Measurements from ENCODE around the gene ABHD4. TPM values are rescaled to one million over a fixed set of nuclear protein-coding genes. Genes with fewer than 3 reads are reported as not detected.

The ABHD4 gene
- total and polyA plus RNA-seq, 2 of the 4 experiments (the other 2 are of a cell fraction): 5.0 to 22.0 TPM

DNA sequence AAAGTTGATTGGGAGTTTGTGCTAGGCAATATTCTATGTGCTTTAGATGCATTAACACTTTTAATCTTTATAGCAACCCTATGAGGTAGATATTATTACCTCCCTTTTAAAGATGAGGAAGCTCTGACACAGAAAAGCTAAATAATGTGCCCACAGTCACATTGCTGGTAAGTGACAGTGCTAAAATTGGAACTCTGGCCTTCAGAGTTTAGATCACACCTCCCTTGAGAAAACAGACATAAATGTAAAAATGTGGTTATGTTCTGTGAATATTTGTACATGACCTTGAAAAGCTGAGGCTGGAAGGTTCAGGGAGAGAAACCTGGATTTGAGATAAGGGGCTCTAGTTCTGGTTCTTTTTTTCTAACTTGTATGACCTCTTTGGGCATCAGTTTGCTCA is 1.9 kb downstream of the ABHD4 start:
- ChIA-PET CTCF (interaction anchor here (0.5 to 1.1 kb wide), 2 partner anchors 53 to 1484 kb away, joined by 3 read pairs; no protein-coding TSS in a partner anchor), POLR2A (ENCODE audit: unreplicated experiment) (interaction anchor here (0.6 kb wide), 1 partner anchor 42 kb away, joined by 4 read pairs; no protein-coding TSS in a partner anchor)
- in situ Hi-C loops (cut with MboI; ENCODE audit: low sequenced_read_pairs) (no loop called here), intact Hi-C loops (cut with micrococcal nuclease) (no loop called here), dilution Hi-C loops (cut with HindIII; ENCODE audit: low sequenced_read_pairs, unreplicated experiment) (no loop called here)
- Histone ChIP-seq H3K4me3 (ENCODE audit: insufficient read depth, low read depth, low read length) (no peak overlapping the region), H3K36me3 (ENCODE audit: control insufficient read depth, insufficient read depth, low read length) (peaks cover 30% of the 10 kb centered on the region), H4K8ac (ENCODE audit: low read depth in 2 of 2, low read length in 2 of 2) (no peak overlapping the region), H2BK15ac (ENCODE audit: low read depth, low read length) (no peak overlapping the region), H4K91ac (ENCODE audit: insufficient read depth, low read depth, low read length) (no peak overlapping the region), H3K79me1 (ENCODE audit: low read depth in 1 of 2, low read length in 2 of 2) (peaks cover 13 to 31% of the 10 kb centered on the region in 2 experiments), H2AK5ac (ENCODE audit: low read depth, low read length) (no peak overlapping the region), H3K27ac (ENCODE audit: insufficient read depth, low read length) (no peak overlapping the region), H3K4ac (ENCODE audit: low read depth, low read length) (no peak overlapping the region; the same call in 1 of the 2 replicates), H2BK20ac (ENCODE audit: low read depth, low read length) (no peak overlapping the region), H3K9me1 (ENCODE audit: insufficient read depth, low read length) (peaks cover 22% of the 10 kb centered on the region), H3K27me3 (ENCODE audit: control insufficient read depth, insufficient read depth, low read length) (no peaks in the 10 kb centered on the region), H2BK5ac (ENCODE audit: low read depth, low read length, poor library complexity, severe bottlenecking) (no peak overlapping the region), H3K14ac (replicated peaks; ENCODE audit: low read depth, low read length) (no peak overlapping the region), H3K18ac (ENCODE audit: low read depth, low read length) (no peak overlapping the region), H2AFZ (replicated peaks; ENCODE audit: low read length, poor library complexity) (no peak overlapping the region), H3K9ac (ENCODE audit: low read depth, low read length) (no peak overlapping the region), H2BK120ac (ENCODE audit: low read depth, low read length) (no peak overlapping the region), H3K9me3 (ENCODE audit: control insufficient read depth, insufficient read depth, low read length) (no peaks in the 10 kb centered on the region), H3K4me2 (ENCODE audit: low read depth, low read length) (no peak overlapping the region), H3K23ac (ENCODE audit: low read depth, low read length) (no peak overlapping the region), H4K5ac (ENCODE audit: low read depth, low read length) (no peak overlapping the region), H4K20me1 (ENCODE audit: insufficient read depth, low read length) (no peaks in the 10 kb centered on the region; the same call in 1 of the 2 replicates), H3K56ac (ENCODE audit: extremely low read depth, insufficient read depth, low read length) (no peak overlapping the region), H3K4me1 (ENCODE audit: control insufficient read depth, insufficient read depth, low read length) (peaks cover 4% of the 10 kb centered on the region), H2AK9ac (replicated peaks; ENCODE audit: low read depth, low read length, poor library complexity) (no peak overlapping the region)
- no peak for DNase-seq
- ATAC-seq (ENCODE audit: low read depth): no peak
- no TSS peak for BruUV-seq (replicated peaks)
- no peak for TF ChIP-seq FOS (IDR thresholded peaks at IDR 0.05; ENCODE audit: low read depth, low read length)
- 0 out of 2 replicates have a peak, but pooled peaks have one; percentile 16 for TF ChIP-seq POLR2A (IDR thresholded peaks at IDR 0.05; ENCODE audit: low read depth, low read length)
